HEK293 (cell line): ENCODE results near the gene PPFIA1.

ENCODE experiments used
- CTCF ChIA-PET: fragments of 350-600 bp; formaldehyde crosslinking; extraction: SDS; loops from one replicate; lab custom pipeline; 2021; ENCODE audit warnings: antibody characterized with exemption; lab: Yijun Ruan, JAX
- POLR2A ChIA-PET: fragments of 300-600 bp; formaldehyde crosslinking; extraction: SDS; loops from one replicate; lab custom pipeline; 2020; ENCODE audit warnings: antibody characterized with exemption, inconsistent platforms; lab: Yijun Ruan, JAX
- H3K27ac ChIP-seq: fragments of 200-500 bp; sonication (Bioruptor generic); 2 replicates; pipeline ENCODE4 v1.5.1; 2014; ENCODE audit warnings: low read depth, low read length, control low read depth, inconsistent platforms; ENCODE audit errors: extremely low read depth
- H3K36me3 ChIP-seq, 2 experiments: fragments of 200-500 bp in 1 of 2; sonication (Bioruptor generic) in 1 of 2; 1 replicate in 1 of 2; 2 replicates in 1 of 2; pipeline ENCODE4 v1.5.1; 2014 to 2017; ENCODE audit warnings: inconsistent platforms in 2 of 2, low read length in 2 of 2; ENCODE audit not compliant: control insufficient read depth in 2 of 2, insufficient read depth in 1 of 2
- H3K4me1 ChIP-seq: fragments of 200-500 bp; sonication (Bioruptor generic); 2 replicates; pipeline ENCODE4 v1.5.1; 2014; ENCODE audit warnings: mild to moderate bottlenecking, low read length, inconsistent platforms; ENCODE audit not compliant: control insufficient read depth, insufficient read depth
- H3K4me3 ChIP-seq: 2 replicates; pipeline ENCODE4 v1.5.1; 2011; ENCODE audit warnings: low read depth, mild to moderate bottlenecking, control low read depth, low read length, moderate library complexity
- H3K9me3 ChIP-seq: fragments of 200-500 bp; sonication (Bioruptor generic); 2 replicates; pipeline ENCODE4 v1.5.1; 2014; ENCODE audit warnings: low read depth, low read length, inconsistent platforms; ENCODE audit not compliant: control insufficient read depth, insufficient read depth
- BCL11B ChIP-seq: fragments of 450-650 bp; formaldehyde crosslinking; IDR thresholded peaks from 2 replicates; pipeline ENCODE4 v1.5.1; 2016; ENCODE audit warnings: low read depth, missing biosample characterization, missing genetic modification characterization
- BCL6B ChIP-seq: fragments of 450-650 bp; formaldehyde crosslinking; IDR thresholded peaks from 2 replicates; pipeline ENCODE4 v1.5.1; 2017; ENCODE audit warnings: missing biosample characterization, missing genetic modification characterization
- HOXA7 ChIP-seq: sonication (generic); formaldehyde crosslinking; IDR thresholded peaks from 2 replicates; pipeline ENCODE4 v1.8.1; 2022; ENCODE audit warnings: missing genetic modification reagents, borderline replicate concordance
- PATZ1 ChIP-seq: fragments of 450-650 bp; formaldehyde crosslinking; IDR thresholded peaks from 2 replicates; pipeline ENCODE4 v1.5.1; 2016; ENCODE audit warnings: missing biosample characterization, missing genetic modification characterization
- SCRT2 ChIP-seq: fragments of 450-650 bp; formaldehyde crosslinking; IDR thresholded peaks from 2 replicates; pipeline ENCODE4 v1.5.1; 2016; ENCODE audit warnings: missing biosample characterization, missing genetic modification characterization
- WT1 ChIP-seq: fragments of 450-650 bp; formaldehyde crosslinking; IDR thresholded peaks from 2 replicates; pipeline ENCODE4 v1.5.1; 2016; ENCODE audit warnings: missing biosample characterization, missing genetic modification characterization
- YY2 ChIP-seq: fragments of 450-650 bp; formaldehyde crosslinking; IDR thresholded peaks from 2 replicates; pipeline ENCODE4 v1.5.1; 2016; ENCODE audit warnings: missing biosample characterization, missing genetic modification characterization
- ZBTB6 ChIP-seq: fragments of 450-650 bp; formaldehyde crosslinking; IDR thresholded peaks from 2 replicates; pipeline ENCODE4 v1.5.1; 2017; ENCODE audit warnings: missing biosample characterization, missing genetic modification characterization
- ZIC2 ChIP-seq: fragments of 450-650 bp; formaldehyde crosslinking; IDR thresholded peaks from 2 replicates; pipeline ENCODE4 v1.5.1; 2016; ENCODE audit warnings: missing biosample characterization, missing genetic modification characterization
- ZNF174 ChIP-seq: fragments of 450-650 bp; formaldehyde crosslinking; IDR thresholded peaks from 2 replicates; pipeline ENCODE4 v1.5.0; 2017; ENCODE audit warnings: missing biosample characterization, mild to moderate bottlenecking, missing genetic modification characterization
- ZNF2 ChIP-seq: fragments of 450-650 bp; formaldehyde crosslinking; IDR thresholded peaks from 2 replicates; pipeline ENCODE4 v1.5.1; 2016; ENCODE audit warnings: missing biosample characterization, missing genetic modification characterization
- ZNF558 ChIP-seq: fragments of 450-650 bp; formaldehyde crosslinking; IDR thresholded peaks from 2 replicates; pipeline ENCODE4 v1.5.1; 2016; ENCODE audit warnings: missing biosample characterization, missing genetic modification characterization
- ZNF596 ChIP-seq: fragments of 450-650 bp; IDR thresholded peaks from 2 replicates; pipeline ENCODE4 v1.5.0; 2018; ENCODE audit warnings: missing biosample characterization, mild to moderate bottlenecking, missing genetic modification characterization, moderate library complexity
- ZNF600 ChIP-seq: fragments of 450-650 bp; formaldehyde crosslinking; IDR thresholded peaks from 2 replicates; pipeline ENCODE4 v1.5.1; 2016; ENCODE audit warnings: missing biosample characterization, missing genetic modification characterization
- ZNF654 ChIP-seq: fragments of 450-650 bp; formaldehyde crosslinking; IDR thresholded peaks from 2 replicates; pipeline ENCODE4 v1.5.1; 2016; ENCODE audit warnings: low read depth, missing biosample characterization, missing genetic modification characterization
- ZNF664 ChIP-seq: fragments of 450-650 bp; formaldehyde crosslinking; IDR thresholded peaks from 2 replicates; pipeline ENCODE4 v1.5.1; 2016; ENCODE audit warnings: missing biosample characterization, missing genetic modification characterization
- ZNF701 ChIP-seq: fragments of 450-650 bp; formaldehyde crosslinking; IDR thresholded peaks from 2 replicates; pipeline ENCODE4 v1.5.1; 2016; ENCODE audit warnings: missing biosample characterization, missing genetic modification characterization
- ZNF837 ChIP-seq: fragments of 450-650 bp; formaldehyde crosslinking; IDR thresholded peaks from 2 replicates; pipeline ENCODE4 v1.5.1; 2016; ENCODE audit warnings: missing biosample characterization, missing genetic modification characterization
- TF ChIP-seq, protein P1 (sequence below): fragments of 450-650 bp; formaldehyde crosslinking; IDR thresholded peaks from 2 replicates; pipeline ENCODE4 v1.5.1; 2016; ENCODE audit warnings: missing biosample characterization, missing genetic modification characterization
- TF ChIP-seq, protein P2 (sequence below): fragments of 450-650 bp; formaldehyde crosslinking; IDR thresholded peaks from 2 replicates; pipeline ENCODE4 v1.5.1; 2016; ENCODE audit warnings: missing biosample characterization, missing genetic modification characterization
- TF ChIP-seq, protein P3 (sequence below): fragments of 450-650 bp; formaldehyde crosslinking; IDR thresholded peaks from 2 replicates; pipeline ENCODE4 v1.5.1; 2016; ENCODE audit warnings: missing biosample characterization, missing genetic modification characterization

PPFIA1 gene

GRCh38 chr11:70351646-70352045 is 81.2 kb downstream of the PPFIA1 start (continued):
- TF ChIP-seq ZNF2 (tag by site-specific recombination) (no peak), ZNF654 (no peak), ZNF596 (no peak)
- TF ChIP-seq, protein P1, sequence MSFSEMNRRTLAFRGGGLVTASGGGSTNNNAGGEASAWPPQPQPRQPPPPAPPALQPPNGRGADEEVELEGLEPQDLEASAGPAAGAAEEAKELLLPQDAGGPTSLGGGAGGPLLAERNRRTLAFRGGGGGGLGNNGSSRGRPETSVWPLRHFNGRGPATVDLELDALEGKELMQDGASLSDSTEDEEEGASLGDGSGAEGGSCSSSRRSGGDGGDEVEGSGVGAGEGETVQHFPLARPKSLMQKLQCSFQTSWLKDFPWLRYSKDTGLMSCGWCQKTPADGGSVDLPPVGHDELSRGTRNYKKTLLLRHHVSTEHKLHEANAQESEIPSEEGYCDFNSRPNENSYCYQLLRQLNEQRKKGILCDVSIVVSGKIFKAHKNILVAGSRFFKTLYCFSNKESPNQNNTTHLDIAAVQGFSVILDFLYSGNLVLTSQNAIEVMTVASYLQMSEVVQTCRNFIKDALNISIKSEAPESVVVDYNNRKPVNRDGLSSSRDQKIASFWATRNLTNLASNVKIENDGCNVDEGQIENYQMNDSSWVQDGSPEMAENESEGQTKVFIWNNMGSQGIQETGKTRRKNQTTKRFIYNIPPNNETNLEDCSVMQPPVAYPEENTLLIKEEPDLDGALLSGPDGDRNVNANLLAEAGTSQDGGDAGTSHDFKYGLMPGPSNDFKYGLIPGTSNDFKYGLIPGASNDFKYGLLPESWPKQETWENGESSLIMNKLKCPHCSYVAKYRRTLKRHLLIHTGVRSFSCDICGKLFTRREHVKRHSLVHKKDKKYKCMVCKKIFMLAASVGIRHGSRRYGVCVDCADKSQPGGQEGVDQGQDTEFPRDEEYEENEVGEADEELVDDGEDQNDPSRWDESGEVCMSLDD (tag by site-specific recombination): no peak

- Histone ChIP-seq H3K9me3 (no peaks in the 10 kb centered on the region), H3K4me1 (no peaks in the 10 kb centered on the region), H3K4me3 (no peak overlapping the region), H3K27ac (no peak overlapping the region), H3K36me3 (peaks cover 16 to 89% of the 10 kb centered on the region in 2 experiments)
- TF ChIP-seq, protein P2, sequence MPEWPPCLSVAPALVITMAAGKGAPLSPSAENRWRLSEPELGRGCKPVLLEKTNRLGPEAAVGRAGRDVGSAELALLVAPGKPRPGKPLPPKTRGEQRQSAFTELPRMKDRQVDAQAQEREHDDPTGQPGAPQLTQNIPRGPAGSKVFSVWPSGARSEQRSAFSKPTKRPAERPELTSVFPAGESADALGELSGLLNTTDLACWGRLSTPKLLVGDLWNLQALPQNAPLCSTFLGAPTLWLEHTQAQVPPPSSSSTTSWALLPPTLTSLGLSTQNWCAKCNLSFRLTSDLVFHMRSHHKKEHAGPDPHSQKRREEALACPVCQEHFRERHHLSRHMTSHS (tag by site-specific recombination): no peak
- TF ChIP-seq ZNF174 (tag by site-specific recombination): no peak
- no peak for TF ChIP-seq ZNF558 (tag by site-specific recombination)
- no peak for TF ChIP-seq BCL11B (tag by site-specific recombination)
- TF ChIP-seq ZNF600 (tag by site-specific recombination): no peak
- no peak for TF ChIP-seq PATZ1
- TF ChIP-seq ZNF664 (tag by site-specific recombination): no peak
- TF ChIP-seq ZNF701 (tag by site-specific recombination): no peak
- TF ChIP-seq YY2 (tag by site-specific recombination): no peak
- no peak for TF ChIP-seq ZIC2
- no peak for TF ChIP-seq HOXA7 (CRISPR knock-in tag)
- TF ChIP-seq SCRT2 (tag by site-specific recombination): no peak
- TF ChIP-seq, protein P3, sequence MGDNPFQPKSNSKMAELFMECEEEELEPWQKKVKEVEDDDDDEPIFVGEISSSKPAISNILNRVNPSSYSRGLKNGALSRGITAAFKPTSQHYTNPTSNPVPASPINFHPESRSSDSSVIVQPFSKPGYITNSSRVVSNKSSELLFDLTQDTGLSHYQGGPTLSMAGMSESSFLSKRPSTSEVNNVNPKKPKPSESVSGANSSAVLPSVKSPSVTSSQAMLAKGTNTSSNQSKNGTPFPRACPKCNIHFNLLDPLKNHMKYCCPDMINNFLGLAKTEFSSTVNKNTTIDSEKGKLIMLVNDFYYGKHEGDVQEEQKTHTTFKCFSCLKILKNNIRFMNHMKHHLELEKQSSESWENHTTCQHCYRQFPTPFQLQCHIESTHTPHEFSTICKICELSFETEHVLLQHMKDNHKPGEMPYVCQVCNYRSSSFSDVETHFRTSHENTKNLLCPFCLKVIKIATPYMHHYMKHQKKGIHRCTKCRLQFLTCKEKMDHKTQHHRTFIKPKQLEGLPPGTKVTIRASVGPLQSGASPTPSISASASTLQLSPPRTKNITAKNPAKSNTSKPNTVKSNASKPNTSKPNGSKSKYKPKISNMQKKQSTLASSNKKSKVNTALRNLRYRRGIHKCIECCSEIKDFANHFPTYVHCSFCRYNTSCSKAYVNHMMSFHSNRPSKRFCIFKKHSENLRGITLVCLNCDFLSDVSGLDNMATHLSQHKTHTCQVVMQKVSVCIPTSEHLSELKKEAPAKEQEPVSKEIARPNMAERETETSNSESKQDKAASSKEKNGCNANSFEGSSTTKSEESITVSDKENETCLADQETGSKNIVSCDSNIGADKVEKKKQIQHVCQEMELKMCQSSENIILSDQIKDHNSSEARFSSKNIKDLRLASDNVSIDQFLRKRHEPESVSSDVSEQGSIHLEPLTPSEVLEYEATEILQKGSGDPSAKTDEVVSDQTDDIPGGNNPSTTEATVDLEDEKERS (tag by site-specific recombination): no peak
- TF ChIP-seq ZNF837 (tag by site-specific recombination): no peak
- no peak for TF ChIP-seq WT1 (tag by site-specific recombination)
- TF ChIP-seq ZBTB6: no peak
- no peak for TF ChIP-seq BCL6B (tag by site-specific recombination)
- ChIA-PET CTCF (no interaction called here), POLR2A (no interaction called here)
Observed at GRCh38 chr11:70352100-70352499, 81.6 kb downstream of the PPFIA1 start.
